ENCODE measurements around the gene ATMIN.

The ATMIN gene

DNA sequence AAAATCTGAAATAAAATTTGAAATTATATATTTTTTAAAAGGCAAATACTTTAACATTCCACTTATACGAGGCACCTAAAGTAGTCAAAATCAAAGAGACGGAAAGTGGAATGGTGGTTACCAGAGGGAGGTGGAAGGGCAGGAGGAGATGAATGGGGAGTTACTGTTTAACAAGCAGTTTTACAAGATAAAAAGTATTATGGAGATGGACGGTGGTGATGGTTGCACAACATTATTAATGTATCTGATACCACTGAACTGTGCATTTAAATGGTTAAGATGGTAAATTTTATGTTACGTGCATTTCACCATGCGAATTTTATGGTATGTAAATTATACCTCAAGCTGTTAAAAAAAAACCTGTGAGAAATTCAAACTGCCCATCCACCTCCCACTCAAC is 34.3 kb upstream of the ATMIN start:
- H3K9ac ChIP-seq: no peak overlapping the region
- TF ChIP-seq, protein P1, sequence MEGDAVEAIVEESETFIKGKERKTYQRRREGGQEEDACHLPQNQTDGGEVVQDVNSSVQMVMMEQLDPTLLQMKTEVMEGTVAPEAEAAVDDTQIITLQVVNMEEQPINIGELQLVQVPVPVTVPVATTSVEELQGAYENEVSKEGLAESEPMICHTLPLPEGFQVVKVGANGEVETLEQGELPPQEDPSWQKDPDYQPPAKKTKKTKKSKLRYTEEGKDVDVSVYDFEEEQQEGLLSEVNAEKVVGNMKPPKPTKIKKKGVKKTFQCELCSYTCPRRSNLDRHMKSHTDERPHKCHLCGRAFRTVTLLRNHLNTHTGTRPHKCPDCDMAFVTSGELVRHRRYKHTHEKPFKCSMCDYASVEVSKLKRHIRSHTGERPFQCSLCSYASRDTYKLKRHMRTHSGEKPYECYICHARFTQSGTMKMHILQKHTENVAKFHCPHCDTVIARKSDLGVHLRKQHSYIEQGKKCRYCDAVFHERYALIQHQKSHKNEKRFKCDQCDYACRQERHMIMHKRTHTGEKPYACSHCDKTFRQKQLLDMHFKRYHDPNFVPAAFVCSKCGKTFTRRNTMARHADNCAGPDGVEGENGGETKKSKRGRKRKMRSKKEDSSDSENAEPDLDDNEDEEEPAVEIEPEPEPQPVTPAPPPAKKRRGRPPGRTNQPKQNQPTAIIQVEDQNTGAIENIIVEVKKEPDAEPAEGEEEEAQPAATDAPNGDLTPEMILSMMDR (IDR thresholded peaks at IDR 0.05): no peak
- no peaks in the 10 kb centered on the region for H3K9me3 ChIP-seq (ENCODE audit: control insufficient read depth, low read length)
- no peak overlapping the region for H3K27ac ChIP-seq
- no peaks in the 10 kb centered on the region for H3K36me3 ChIP-seq (ENCODE audit: control insufficient read depth, insufficient read depth, low read length)
- no peak overlapping the region for H3K4me3 ChIP-seq (ENCODE audit: low read depth, low read length)
- peaks cover 4% of the 10 kb centered on the region for H3K4me1 ChIP-seq
- peaks cover 53% of the 10 kb centered on the region for H3K79me2 ChIP-seq
- H2AFZ ChIP-seq: no peak overlapping the region
- no peaks in the 10 kb centered on the region for H3K27me3 ChIP-seq (ENCODE audit: control insufficient read depth, insufficient read depth, low read length)
- H3K4me2 ChIP-seq (ENCODE audit: low read length): no peak overlapping the region

DNA sequence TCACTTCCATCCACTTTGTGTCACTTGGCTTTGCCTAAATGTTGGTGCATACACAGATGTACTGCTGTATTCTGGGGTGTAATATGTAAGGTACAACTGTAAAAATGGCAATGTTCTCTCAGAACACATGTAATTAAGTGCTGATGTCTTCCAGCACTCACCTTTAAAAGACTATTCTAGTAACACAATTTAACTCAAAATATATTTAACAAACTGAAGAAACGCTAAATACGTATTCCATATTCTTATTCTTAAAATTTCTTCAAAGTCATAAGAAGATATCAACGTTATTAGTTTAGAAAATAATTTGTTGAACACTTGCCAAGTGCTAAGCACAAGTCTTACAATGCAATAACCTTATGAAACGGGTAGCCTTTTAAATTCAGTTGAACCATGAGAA is 32.6 kb upstream of the ATMIN start:
- no peak overlapping the region for H3K4me3 ChIP-seq (ENCODE audit: low read depth, low read length)
- TF ChIP-seq, protein P1 (IDR thresholded peaks at IDR 0.05): no peak
- H3K79me2 ChIP-seq: peaks cover 53% of the 10 kb centered on the region
- H3K27me3 ChIP-seq (ENCODE audit: control insufficient read depth, insufficient read depth, low read length): no peaks in the 10 kb centered on the region
- no peak overlapping the region for H2AFZ ChIP-seq
- H3K4me1 ChIP-seq: peaks cover 4% of the 10 kb centered on the region
- H3K4me2 ChIP-seq (ENCODE audit: low read length): no peak overlapping the region
- no peaks in the 10 kb centered on the region for H3K9me3 ChIP-seq (ENCODE audit: control insufficient read depth, low read length)
- no peaks in the 10 kb centered on the region for H3K36me3 ChIP-seq (ENCODE audit: control insufficient read depth, insufficient read depth, low read length)
- no peak overlapping the region for H3K9ac ChIP-seq
- H3K27ac ChIP-seq: no peak overlapping the region

DNA sequence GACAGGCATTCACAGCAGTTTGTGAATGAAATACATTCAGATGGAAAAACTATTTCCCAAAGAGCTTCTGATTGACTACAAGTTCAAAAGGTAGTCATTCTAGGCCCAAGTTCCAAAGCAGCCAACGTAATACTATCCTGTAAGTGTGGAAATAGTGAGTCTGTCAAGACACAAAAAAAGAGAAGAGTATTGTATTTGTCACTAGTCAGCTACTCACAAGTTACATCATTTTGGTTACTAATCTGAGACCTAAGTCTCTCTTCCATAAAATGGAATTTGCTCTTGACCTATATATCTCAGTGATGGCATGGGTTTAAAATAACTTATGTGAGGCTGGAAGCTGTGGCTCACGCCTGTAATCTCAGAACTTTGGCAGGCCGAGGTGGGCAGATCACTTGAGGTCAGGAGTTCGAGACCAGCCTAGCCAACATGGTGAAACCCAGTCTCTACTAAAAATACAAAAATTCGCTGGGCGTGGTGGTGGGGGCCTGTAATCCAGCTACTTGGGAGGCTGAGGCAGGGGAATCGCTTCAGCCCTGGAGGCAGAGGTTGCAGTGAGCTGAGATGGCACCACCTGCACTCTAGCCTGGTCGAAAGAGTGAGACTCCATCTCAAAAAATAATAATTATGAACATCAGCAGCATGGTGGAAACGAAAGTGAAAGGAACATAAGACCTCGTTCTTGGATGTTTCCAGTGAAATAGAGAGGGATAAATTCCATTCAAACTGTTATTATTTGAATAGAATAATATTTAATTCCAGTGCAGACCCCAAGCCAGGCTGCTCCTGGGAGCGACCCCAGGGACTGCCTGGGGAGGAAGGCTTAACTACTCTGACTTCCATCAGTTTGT is 31.8 kb upstream of the ATMIN start:
- no peak overlapping the region for H3K4me3 ChIP-seq (ENCODE audit: low read depth, low read length)
- no peaks in the 10 kb centered on the region for H3K9me3 ChIP-seq (ENCODE audit: control insufficient read depth, low read length)
- no peaks in the 10 kb centered on the region for H3K36me3 ChIP-seq (ENCODE audit: control insufficient read depth, insufficient read depth, low read length)
- no peak overlapping the region for H2AFZ ChIP-seq
- peak overlapping the region; percentile 34 for H3K4me2 ChIP-seq (ENCODE audit: low read length)
- TF ChIP-seq, protein P1 (IDR thresholded peaks at IDR 0.05): no peak
- no peak overlapping the region for H3K9ac ChIP-seq
- no peak overlapping the region for H3K27ac ChIP-seq
- H3K27me3 ChIP-seq (ENCODE audit: control insufficient read depth, insufficient read depth, low read length): no peaks in the 10 kb centered on the region
- peaks cover 49% of the 10 kb centered on the region for H3K79me2 ChIP-seq
- peaks cover 4% of the 10 kb centered on the region for H3K4me1 ChIP-seq

DNA sequence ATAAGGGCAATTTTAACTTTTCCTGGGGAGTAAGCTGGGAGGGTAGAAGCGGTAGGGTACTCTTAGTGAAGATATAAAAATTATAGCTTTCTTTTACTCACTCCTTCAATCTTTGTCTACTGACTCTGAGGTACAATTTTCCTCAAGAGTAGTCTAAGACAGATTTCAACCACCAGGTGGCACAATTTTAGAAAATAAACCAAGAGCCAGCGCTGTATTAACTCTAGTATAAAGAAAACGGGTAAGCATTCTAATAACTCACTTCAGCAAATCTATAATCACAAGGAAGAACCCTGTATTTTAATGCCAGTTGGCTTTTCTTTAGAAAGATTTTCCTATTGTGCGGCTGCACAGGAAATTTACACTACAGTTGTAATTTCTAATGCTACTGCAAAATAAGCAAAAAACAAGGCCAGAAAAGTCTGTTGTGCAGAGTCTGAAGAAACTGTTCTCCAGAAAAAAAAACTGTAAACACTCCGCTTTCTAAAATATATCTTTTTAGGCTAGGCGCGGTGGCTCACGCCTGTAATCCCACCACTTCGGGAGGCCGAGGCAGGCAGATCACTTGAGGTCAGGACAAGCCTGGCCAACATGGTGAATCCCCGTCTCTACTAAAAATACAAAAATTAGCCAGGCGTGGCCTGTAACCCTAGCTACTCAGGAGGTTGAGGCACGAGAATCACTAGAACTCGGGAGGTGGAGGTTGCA is 30.8 kb upstream of the ATMIN start:
- H3K79me2 ChIP-seq: peaks cover 41% of the 10 kb centered on the region
- no peaks in the 10 kb centered on the region for H3K36me3 ChIP-seq (ENCODE audit: control insufficient read depth, insufficient read depth, low read length)
- no peaks in the 10 kb centered on the region for H3K27me3 ChIP-seq (ENCODE audit: control insufficient read depth, insufficient read depth, low read length)
- no peaks in the 10 kb centered on the region for H3K9me3 ChIP-seq (ENCODE audit: control insufficient read depth, low read length)
- H2AFZ ChIP-seq: no peak overlapping the region
- peak overlapping the region; percentile 34 for H3K4me2 ChIP-seq (ENCODE audit: low read length)
- TF ChIP-seq, protein P1 (IDR thresholded peaks at IDR 0.05): peak; percentile 71
- H3K4me1 ChIP-seq: peaks cover 4% of the 10 kb centered on the region
- H3K27ac ChIP-seq: no peak overlapping the region
- H3K9ac ChIP-seq: no peak overlapping the region
- peak overlapping the region; percentile 13 for H3K4me3 ChIP-seq (ENCODE audit: low read depth, low read length)

Data from parathyroid adenoma (tissue), 2 donors.